ENCODE data around the gene LGR6. TPM values are rescaled to one million over a fixed set of nuclear protein-coding genes. Genes with fewer than 3 reads are reported as not detected.
"Not testable (repeated sequence)": the region's sequence is repeated elsewhere in the genome, so short reads cannot be mapped to it uniquely, and the experiment has no call there.

LGR6 gene
- total and polyA plus RNA-seq, 8 donors, result 0.75 to 1.8 (median 1.5) TPM

DNA sequence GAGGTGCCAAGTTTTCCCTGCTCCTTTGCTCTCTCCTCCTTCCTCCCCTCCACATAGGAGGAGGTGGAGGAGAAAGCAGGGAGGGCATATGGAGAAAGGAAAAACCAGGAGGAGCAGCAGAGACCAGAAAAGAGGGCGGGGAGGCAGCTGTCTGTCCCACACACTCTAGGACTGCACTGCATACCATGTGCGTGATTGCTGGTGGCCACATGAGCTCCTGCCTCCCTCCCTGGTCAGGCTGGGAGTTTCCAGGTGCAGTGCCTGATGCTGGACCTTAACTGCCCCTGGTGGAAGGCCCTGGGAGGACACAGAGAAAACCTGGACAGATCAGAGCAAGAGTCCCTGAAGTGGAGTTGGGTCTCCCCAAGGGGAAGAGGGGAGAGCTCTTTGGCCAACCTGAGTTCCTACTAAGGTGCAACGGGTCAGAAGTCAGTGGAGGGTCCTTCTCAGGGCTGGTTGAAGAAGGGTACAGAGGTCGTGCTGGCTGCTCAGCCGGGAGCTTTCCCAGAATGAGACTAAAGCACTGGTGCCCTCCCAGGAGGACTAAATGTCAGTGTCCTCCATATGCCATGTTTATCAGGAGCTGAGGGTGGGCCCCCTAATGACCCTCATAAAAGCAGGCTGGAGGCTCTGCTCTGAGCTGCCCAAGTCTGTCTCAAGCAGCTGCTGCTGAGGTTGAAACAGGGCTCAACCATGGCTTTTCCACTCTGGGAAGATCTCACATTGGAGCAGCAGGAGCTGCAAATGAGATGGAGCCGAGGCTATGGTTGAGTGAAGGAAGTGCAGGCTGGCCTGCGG, 3.5 kb upstream of the LGR6 start:
- H3K9me3 ChIP-seq, result no peaks in the 10 kb centered on the region
- no peak overlapping the region for H3K27ac ChIP-seq
- no peak for DNase-seq
- intact Hi-C loops (cut with DNase I), result loop anchor here in 1 of 2 donors (5.0 to 10.0 kb wide), 2 partner anchors 127 to 525 kb away; partner anchors contain the start of gene SYT2
- peaks cover 16 to 51% of the 10 kb centered on the region in 2 donors for H3K27me3 ChIP-seq
- H3K4me1 ChIP-seq, result peaks cover 0 to 13% of the 10 kb centered on the region in 2 donors
- no peaks in the 10 kb centered on the region for H3K36me3 ChIP-seq
- ATAC-seq, result no peak
- H3K4me3 ChIP-seq, result no peak overlapping the region
- TF ChIP-seq, protein P1, sequence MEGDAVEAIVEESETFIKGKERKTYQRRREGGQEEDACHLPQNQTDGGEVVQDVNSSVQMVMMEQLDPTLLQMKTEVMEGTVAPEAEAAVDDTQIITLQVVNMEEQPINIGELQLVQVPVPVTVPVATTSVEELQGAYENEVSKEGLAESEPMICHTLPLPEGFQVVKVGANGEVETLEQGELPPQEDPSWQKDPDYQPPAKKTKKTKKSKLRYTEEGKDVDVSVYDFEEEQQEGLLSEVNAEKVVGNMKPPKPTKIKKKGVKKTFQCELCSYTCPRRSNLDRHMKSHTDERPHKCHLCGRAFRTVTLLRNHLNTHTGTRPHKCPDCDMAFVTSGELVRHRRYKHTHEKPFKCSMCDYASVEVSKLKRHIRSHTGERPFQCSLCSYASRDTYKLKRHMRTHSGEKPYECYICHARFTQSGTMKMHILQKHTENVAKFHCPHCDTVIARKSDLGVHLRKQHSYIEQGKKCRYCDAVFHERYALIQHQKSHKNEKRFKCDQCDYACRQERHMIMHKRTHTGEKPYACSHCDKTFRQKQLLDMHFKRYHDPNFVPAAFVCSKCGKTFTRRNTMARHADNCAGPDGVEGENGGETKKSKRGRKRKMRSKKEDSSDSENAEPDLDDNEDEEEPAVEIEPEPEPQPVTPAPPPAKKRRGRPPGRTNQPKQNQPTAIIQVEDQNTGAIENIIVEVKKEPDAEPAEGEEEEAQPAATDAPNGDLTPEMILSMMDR (IDR thresholded peaks at IDR 0.05), result no peak

DNA sequence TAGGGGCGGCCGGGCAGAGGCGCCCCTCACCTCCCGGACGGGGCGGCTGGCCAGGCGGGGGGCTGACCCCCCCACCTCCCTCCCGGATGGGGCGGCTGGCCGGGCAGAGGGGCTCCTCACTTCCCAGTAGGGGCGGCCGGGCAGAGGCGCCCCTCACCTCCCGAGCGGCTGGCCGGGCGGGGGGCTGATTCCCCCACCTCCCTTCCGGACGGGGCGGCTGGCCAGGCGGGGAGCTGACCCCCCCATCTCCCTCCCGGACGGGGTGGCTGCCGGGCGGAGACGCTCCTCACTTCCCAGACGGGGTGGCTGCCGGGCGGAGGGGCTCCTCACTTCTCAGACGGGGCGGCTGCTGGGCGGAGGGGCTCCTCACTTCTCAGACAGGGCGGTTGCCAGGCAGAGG, 2.2 kb upstream of the LGR6 start:
- H3K9me3 ChIP-seq; H3K27ac ChIP-seq; intact Hi-C loops (cut with DNase I); ATAC-seq; DNase-seq; H3K36me3 ChIP-seq; H3K4me3 ChIP-seq: not testable (repeated sequence)
- Histone ChIP-seq H3K27me3 (peaks cover 19 to 55% of the 10 kb centered on the region in 2 donors), H3K4me1 (peaks cover 0 to 13% of the 10 kb centered on the region in 2 donors)

DNA sequence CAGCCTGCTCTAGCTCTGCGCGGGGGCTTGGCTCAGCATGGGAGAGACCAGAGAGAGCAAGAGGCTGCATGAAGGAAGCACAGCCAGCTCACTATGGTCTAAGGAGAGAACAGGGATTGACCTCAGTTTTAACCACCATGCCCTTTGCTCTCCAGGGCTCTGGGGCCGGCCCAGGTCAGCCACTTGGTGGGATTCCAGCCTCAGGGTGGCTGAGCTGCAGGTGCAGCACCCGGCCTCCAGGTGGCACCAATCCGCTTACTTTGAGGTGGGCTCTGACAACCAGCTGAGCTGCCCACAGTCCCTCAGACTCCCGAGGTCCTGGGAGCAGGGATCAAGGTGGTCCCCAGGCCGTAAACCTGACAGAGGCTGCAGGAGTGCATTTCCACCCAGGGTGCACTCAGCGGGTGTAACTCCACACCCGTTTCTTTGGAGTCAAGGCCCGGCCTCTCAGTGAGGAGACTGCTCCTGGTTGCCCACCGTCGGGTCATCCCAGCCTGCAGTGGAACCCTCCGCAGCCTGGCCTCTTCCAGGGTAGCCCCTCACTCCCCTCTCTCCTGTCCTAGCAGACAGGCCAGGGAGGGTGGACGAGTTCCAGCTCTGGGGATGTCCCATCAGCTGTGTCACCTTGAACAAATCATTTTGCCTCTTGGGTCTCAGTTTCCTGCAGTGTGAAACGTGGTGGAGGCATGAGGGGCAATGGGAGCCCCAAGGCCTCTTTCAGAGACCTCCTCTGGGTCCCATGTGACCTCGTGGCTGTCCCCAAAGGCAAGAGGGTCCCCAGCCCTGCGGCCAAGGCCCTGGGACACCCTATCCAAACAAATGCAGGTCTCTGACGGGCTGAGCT, 607 bp upstream of the LGR6 start:
- intact Hi-C loops (cut with DNase I), result no loop called here
- peak in 2 of 4 donors; percentile 51 to 89 for DNase-seq
- H3K4me3 ChIP-seq, result no peak overlapping the region

DNA sequence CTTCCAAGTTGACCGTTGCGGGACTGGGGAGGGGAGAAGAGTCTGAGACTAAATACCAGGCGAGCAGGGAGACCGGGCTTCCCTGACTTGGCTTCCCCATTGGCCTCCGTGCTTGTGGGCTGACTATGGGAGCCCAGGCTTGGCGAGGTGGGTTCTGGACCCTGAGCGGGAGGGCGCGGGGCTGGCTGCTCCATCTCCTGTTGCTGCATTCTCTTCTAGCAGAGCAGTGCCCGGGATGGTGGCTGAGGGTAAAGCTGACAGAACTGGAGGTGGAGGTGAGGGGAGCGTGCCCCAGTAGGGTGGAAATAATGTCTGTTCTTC, 689 bp downstream of the LGR6 start:
- no peak for ATAC-seq
- Histone ChIP-seq H3K9me3 (no peaks in the 10 kb centered on the region), H3K27me3 (peaks cover 19 to 50% of the 10 kb centered on the region in 2 donors), H3K36me3 (no peaks in the 10 kb centered on the region), H3K4me1 (peaks cover 0 to 14% of the 10 kb centered on the region in 2 donors), H3K4me3 (no peak overlapping the region), H3K27ac (no peak overlapping the region)
- intact Hi-C loops (cut with DNase I), result no loop called here
- no peak for DNase-seq
- TF ChIP-seq, protein P1 (IDR thresholded peaks at IDR 0.05), result no peak

More for the DNA sequence above, 607 bp upstream of the LGR6 start:
- TF ChIP-seq, protein P1 (IDR thresholded peaks at IDR 0.05), result peak; percentile 88 to 91
- H3K4me1 ChIP-seq, result peaks cover 0 to 13% of the 10 kb centered on the region in 2 donors
- H3K27ac ChIP-seq, result no peak overlapping the region
- no peaks in the 10 kb centered on the region for H3K36me3 ChIP-seq
- peak; percentile 81 for ATAC-seq
- peaks cover 19 to 47% of the 10 kb centered on the region in 2 donors for H3K27me3 ChIP-seq
- no peaks in the 10 kb centered on the region for H3K9me3 ChIP-seq

DNA sequence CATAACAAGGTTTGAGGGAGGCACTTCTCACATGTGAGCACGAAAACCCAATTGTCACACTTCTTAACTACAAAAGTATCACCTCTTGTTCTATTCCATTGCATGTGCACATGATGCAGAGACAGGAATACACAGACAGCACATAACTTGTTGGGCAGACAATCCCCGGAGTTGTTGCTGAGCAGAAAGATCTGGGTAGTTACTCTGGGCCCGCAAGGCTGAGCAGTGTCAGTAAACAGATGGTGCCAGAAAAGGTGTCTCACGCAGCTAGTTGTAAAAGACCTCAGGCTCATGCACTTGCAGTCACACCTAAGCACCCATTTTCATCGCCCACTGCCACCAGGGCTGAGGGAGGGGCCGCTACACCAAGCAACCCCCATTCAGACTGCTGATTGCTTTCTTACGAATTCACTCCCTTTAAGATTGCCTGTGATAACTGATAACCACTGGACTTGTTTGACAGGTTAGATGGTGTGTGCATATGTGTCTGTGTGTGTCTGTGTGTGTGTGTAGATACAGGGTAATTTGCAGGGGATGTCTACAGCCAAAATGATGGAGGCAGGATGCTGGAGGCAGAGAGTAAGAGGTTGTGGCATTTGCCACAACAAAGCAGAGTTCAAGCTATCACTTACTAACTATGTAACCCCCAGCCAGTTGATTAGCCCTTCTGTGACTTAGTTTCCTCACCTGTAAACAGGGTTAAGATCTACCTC, 4.2 kb downstream of the LGR6 start:
- intact Hi-C loops (cut with DNase I), result no loop called here

More for the DNA sequence above, 4.2 kb downstream of the LGR6 start:
- Histone ChIP-seq H3K9me3 (no peaks in the 10 kb centered on the region), H3K4me1 (peaks cover 0 to 22% of the 10 kb centered on the region in 2 donors), H3K27ac (no peak overlapping the region), H3K4me3 (no peak overlapping the region), H3K27me3 (peaks cover 19 to 44% of the 10 kb centered on the region in 2 donors), H3K36me3 (no peaks in the 10 kb centered on the region)
- DNase-seq (no peak), ATAC-seq (no peak)
- TF ChIP-seq, protein P1 (IDR thresholded peaks at IDR 0.05), result no peak
